ENCODE data around the gene E2F2. TPM values are rescaled to one million over a fixed set of nuclear protein-coding genes. Genes with fewer than 3 reads are reported as not detected.

The E2F2 gene
- total and polyA plus RNA-seq, 2 of the 4 experiments (the other 2 are of a cell fraction), result 0.36 to 0.51 TPM

DNA sequence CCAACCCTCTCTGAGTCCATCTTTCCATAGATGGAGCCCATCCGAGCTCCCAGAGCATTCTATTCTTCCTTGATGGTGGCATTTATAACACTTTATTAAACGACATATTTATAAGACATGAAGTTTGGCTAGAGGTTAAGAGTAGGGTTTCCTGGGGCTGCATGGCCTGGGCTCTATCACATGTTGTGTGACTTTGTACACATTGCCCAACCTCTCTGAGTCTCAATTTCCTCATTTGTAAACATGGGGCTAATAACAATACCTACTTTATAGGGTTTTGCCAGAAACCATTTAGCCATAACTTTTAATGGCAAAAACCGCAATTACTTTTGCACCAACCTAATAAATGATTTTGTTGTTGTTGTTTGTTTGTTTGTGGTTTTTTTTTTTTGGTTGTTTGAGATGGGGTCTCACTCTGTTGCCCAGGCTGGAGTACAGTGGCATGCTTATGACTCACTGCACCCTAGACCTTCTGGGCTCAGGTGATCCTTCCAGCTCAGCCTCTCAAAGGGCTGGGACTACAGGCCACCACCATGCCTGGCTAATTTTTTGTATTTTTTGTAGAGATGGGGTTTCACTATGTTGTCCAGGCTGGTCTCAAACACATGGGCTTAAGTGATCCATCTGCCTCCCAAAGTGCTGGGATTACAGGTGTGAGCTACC is 33.1 kb downstream of the E2F2 start:
- TF ChIP-seq RCOR1 (IDR thresholded peaks at IDR 0.05; ENCODE audit: insufficient replicate concordance, low read length) (no peak), FOS (IDR thresholded peaks at IDR 0.05; ENCODE audit: low read depth, low read length) (no peak), BHLHE40 (IDR thresholded peaks at IDR 0.05; ENCODE audit: low read depth, low read length) (no peak), MAFK (IDR thresholded peaks at IDR 0.05; ENCODE audit: low read depth, low read length) (no peak), POLR2A (IDR thresholded peaks at IDR 0.05; ENCODE audit: low read depth, low read length) (no peak), NFE2L2 (IDR thresholded peaks at IDR 0.05; ENCODE audit: low read depth, low read length) (no peak), RAD21 (IDR thresholded peaks at IDR 0.05; ENCODE audit: low read length) (no peak)
- TF ChIP-seq, protein P1, sequence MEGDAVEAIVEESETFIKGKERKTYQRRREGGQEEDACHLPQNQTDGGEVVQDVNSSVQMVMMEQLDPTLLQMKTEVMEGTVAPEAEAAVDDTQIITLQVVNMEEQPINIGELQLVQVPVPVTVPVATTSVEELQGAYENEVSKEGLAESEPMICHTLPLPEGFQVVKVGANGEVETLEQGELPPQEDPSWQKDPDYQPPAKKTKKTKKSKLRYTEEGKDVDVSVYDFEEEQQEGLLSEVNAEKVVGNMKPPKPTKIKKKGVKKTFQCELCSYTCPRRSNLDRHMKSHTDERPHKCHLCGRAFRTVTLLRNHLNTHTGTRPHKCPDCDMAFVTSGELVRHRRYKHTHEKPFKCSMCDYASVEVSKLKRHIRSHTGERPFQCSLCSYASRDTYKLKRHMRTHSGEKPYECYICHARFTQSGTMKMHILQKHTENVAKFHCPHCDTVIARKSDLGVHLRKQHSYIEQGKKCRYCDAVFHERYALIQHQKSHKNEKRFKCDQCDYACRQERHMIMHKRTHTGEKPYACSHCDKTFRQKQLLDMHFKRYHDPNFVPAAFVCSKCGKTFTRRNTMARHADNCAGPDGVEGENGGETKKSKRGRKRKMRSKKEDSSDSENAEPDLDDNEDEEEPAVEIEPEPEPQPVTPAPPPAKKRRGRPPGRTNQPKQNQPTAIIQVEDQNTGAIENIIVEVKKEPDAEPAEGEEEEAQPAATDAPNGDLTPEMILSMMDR (conservative IDR thresholded peaks at IDR 0.05; ENCODE audit: low read depth, low read length), result no peak
- TF ChIP-seq, protein P2, sequence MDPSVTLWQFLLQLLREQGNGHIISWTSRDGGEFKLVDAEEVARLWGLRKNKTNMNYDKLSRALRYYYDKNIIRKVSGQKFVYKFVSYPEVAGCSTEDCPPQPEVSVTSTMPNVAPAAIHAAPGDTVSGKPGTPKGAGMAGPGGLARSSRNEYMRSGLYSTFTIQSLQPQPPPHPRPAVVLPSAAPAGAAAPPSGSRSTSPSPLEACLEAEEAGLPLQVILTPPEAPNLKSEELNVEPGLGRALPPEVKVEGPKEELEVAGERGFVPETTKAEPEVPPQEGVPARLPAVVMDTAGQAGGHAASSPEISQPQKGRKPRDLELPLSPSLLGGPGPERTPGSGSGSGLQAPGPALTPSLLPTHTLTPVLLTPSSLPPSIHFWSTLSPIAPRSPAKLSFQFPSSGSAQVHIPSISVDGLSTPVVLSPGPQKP (IDR thresholded peaks at IDR 0.05; ENCODE audit: borderline replicate concordance, low read depth, low read length), result no peak
- TF ChIP-seq, protein P3, sequence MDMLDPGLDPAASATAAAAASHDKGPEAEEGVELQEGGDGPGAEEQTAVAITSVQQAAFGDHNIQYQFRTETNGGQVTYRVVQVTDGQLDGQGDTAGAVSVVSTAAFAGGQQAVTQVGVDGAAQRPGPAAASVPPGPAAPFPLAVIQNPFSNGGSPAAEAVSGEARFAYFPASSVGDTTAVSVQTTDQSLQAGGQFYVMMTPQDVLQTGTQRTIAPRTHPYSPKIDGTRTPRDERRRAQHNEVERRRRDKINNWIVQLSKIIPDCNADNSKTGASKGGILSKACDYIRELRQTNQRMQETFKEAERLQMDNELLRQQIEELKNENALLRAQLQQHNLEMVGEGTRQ (IDR thresholded peaks at IDR 0.05; ENCODE audit: low read depth, low read length), result no peak
- Histone ChIP-seq H2AK5ac (ENCODE audit: low read depth, low read length) (no peak overlapping the region; the same call in 1 of the 2 replicates), H3K9me1 (ENCODE audit: insufficient read depth, low read length) (peaks cover 4% of the 10 kb centered on the region; the same call in 1 of the 2 replicates), H3K14ac (replicated peaks; ENCODE audit: low read depth, low read length) (no peak overlapping the region), H3K27ac (ENCODE audit: insufficient read depth, low read length) (no peak overlapping the region), H4K5ac (ENCODE audit: low read depth, low read length) (peak overlapping the region; percentile 35), H2BK5ac (ENCODE audit: low read depth, low read length, poor library complexity, severe bottlenecking) (no peak overlapping the region), H3K27me3 (ENCODE audit: control insufficient read depth, insufficient read depth, low read length) (peaks cover 2% of the 10 kb centered on the region), H4K20me1 (ENCODE audit: insufficient read depth, low read length) (no peaks in the 10 kb centered on the region), H3K9ac (ENCODE audit: low read depth, low read length) (no peak overlapping the region), H3K4me3 (ENCODE audit: insufficient read depth, low read depth, low read length) (no peak overlapping the region), H2BK20ac (ENCODE audit: low read depth, low read length) (no peak overlapping the region), H4K8ac (ENCODE audit: low read depth in 2 of 2, low read length in 2 of 2) (peak overlapping the region in 1 of 2 experiments; percentile 98; a peak in 2 of 4 replicates), H4K91ac (ENCODE audit: insufficient read depth, low read depth, low read length) (no peak overlapping the region), H3K4me2 (ENCODE audit: low read depth, low read length) (no peak overlapping the region), H3K4me1 (ENCODE audit: control insufficient read depth, insufficient read depth, low read length) (no peaks in the 10 kb centered on the region), H2AK9ac (replicated peaks; ENCODE audit: low read depth, low read length, poor library complexity) (no peak overlapping the region), H3K79me1 (ENCODE audit: low read depth in 1 of 2, low read length in 2 of 2) (no peaks in the 10 kb centered on the region), H2BK15ac (ENCODE audit: low read depth, low read length) (no peak overlapping the region), H3K36me3 (ENCODE audit: control insufficient read depth, insufficient read depth, low read length) (no peaks in the 10 kb centered on the region), H3K9me3 (ENCODE audit: control insufficient read depth, insufficient read depth, low read length) (no peaks in the 10 kb centered on the region), H3K18ac (ENCODE audit: low read depth, low read length) (no peak overlapping the region), H2BK120ac (ENCODE audit: low read depth, low read length) (no peak overlapping the region), H2AFZ (replicated peaks; ENCODE audit: low read length, poor library complexity) (peak overlapping the region; percentile 69), H3K23ac (ENCODE audit: low read depth, low read length) (no peak overlapping the region), H3K56ac (ENCODE audit: extremely low read depth, insufficient read depth, low read length) (no peak overlapping the region), H3K4ac (ENCODE audit: low read depth, low read length) (no peak overlapping the region)
- intact Hi-C loops (cut with micrococcal nuclease), result loop anchor here (1.0 to 5.0 kb wide), 3 partner anchors 42 to 169 kb away; no protein-coding TSS in a partner anchor
- ChIA-PET POLR2A (ENCODE audit: unreplicated experiment) (no interaction called here), CTCF (interaction anchor here (0.6 to 2.6 kb wide), 14 partner anchors 9 to 147 kb away, joined by 3 to 21 read pairs (median 4); partner anchors contain the start of genes ASAP3 and E2F2)
- dilution Hi-C loops (cut with HindIII; ENCODE audit: low sequenced_read_pairs, unreplicated experiment), result no loop called here
- DNase-seq (no peak), ATAC-seq (ENCODE audit: low read depth) (no peak)
- no TSS peak for BruUV-seq (replicated peaks)
- WGBS, 2 experiments (ENCODE audit: extremely low coverage in 2 of 2, insufficient read length in 1 of 2), result no CpG with 5 or more reads among the region's 3 CpGs
- in situ Hi-C loops (cut with MboI; ENCODE audit: low sequenced_read_pairs), result no loop called here

Measured in IMR-90 (cell line).